ENCODE results near the gene PMP22.
"Not testable (repeated sequence)": the region's sequence is repeated elsewhere in the genome, so short reads cannot be mapped to it uniquely, and the experiment has no call there.

PMP22 gene

GRCh38 chr17:15255713-15256454 is 9.2 kb downstream of the PMP22 start:
- DNase-seq (ENCODE audit: low spot score) = no peak

- no peak for DNase-seq (ENCODE audit: low spot score)
These were observed 14.8 kb downstream of the PMP22 start for GRCh38 chr17:15250135-15250860.

GRCh38 chr17:15249487-15249886 is 15.6 kb downstream of the PMP22 start:
- DNase-seq (ENCODE audit: low spot score) = no peak

DNA sequence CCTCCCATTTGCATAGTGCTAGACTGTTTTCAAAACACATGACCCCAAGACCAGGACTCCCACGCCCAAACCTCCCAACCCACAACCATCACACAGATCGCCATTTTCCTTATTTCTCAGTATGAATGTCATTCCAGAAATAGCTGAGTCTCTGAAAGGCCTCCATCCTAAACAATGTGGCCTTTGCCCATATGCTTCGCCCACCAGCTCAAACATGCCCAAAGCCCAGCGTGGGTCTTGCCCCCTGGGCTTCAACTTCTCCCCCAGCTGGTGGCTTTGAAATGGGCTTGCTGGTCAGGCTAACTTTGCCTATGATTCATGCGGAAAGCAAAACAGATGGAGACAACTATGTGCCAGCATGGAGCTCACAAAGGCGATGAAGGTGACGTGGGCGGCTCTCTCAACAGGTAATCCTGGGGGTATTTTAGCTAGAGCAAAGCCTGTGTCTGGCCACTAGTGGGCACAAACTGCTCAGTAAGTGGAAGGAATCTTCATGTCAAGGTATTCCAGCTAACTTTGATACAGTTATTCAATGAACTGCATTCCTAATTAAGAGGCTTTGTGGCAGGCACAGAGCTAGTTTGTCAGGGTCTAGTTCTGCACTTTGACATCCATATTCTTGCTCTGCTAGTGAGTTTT is 17.1 kb downstream of the PMP22 start:
- DNase-seq (ENCODE audit: low spot score) = no peak

- no peak for DNase-seq (ENCODE audit: low spot score)
These were observed 20.1 kb downstream of the PMP22 start for GRCh38 chr17:15245054-15245453.

DNA sequence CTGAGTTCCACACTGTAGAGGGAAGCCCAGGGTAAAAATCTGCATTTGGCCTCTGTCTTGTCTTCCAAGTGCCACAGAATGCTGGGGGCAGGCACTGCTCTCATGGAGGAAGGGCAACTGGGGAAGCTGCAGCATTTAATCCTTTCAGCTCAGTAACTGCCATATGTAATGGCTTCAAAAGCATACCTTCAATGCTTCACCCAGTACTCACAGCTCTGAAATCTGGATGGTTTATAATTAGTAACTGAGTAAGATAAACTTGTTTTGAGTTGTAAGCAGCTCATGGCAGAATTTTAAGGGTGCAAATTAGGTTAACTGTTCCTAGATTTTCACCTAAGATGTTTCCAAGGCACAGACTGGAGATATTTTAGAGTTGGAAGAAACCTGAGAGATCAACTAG is 24.5 kb downstream of the PMP22 start:
- DNase-seq (ENCODE audit: low spot score) = no peak

DNA sequence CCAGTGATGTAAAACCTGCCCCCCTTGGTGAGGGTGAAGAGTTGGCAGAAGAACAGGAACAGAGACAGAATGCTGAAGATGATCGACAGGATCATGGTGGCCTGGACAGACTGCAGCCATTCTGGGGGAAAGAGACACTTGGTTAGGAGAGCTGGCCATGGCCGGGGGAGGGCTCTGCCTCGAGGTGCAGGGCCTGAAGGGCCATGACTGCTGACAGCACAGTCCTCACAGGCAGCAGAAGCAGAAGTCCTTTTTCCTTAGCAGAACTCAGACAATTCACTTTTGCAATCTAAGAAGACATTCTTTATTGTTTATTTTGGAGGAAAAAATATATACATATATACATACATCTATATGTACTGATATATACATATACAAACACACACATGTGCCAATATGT is 25.6 kb downstream of the PMP22 start:
- DNase-seq (ENCODE audit: low spot score) = no peak

GRCh38 chr17:15238676-15239422 is 26.3 kb downstream of the PMP22 start:
- no peak for DNase-seq (ENCODE audit: low spot score)

GRCh38 chr17:15238057-15238456 is 27.1 kb downstream of the PMP22 start:
- DNase-seq (ENCODE audit: low spot score) = no peak

DNA sequence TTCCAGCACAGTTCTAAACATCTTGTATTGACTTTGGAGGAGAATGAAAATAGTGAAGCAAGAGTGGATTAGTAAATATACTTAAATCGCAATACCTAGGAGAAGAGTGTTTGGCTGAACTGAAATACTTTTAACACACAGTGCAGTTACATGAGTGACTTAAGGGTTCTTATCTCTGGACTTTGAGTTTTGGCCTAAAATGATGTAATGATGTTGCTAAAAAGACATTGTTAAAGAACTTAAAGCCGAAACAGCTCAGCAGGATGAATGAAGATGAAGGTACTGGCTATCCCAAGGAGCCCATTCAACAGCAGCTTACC is 28.1 kb downstream of the PMP22 start:
- DNase-seq (ENCODE audit: low spot score) = no peak

DNA sequence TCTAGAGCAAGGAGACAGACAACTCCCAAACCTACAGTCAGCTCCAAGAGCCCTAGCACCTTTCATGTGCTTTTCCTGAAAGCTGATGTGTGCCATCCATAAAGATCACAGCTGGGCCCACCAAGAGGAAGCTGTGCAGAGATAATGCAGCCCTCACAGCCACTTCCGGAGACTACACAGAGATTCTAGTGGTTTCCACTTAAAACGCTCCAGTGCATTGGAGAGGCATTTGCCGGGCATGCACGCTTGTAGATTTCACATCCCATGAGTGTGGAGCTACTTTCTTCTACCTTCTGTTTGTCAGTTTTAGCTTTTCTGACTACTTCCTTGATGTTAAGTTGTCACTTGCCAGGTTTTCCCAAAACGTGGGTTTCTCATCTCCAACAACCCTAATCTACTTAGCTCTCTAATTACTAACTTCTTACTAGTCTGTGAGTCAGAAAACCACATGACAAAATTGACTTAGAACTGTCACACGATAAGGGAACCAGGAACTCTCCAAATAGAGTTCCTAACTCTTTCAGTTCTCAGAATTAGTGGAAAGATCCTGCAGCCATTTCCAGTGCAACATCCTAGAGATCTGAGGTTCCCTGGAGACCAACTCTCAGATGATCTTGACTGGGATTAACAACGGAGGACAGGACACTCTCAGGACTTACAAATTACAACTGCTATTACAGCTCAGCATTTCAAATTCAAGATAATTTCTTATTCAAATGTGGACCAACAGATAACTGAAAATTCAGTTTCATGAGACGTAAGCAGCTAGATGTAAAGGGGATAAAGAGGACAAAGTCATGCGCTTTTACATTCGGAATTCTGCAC is 28.6 kb downstream of the PMP22 start:
- no peak for DNase-seq (ENCODE audit: low spot score)

- DNase-seq (ENCODE audit: low spot score) = no peak
These were observed 31.2 kb downstream of the PMP22 start for GRCh38 chr17:15233971-15234370.

- DNase-seq (ENCODE audit: low spot score) = peak; percentile 32
These were observed 31.9 kb downstream of the PMP22 start for GRCh38 chr17:15233022-15233805.

- no peak for DNase-seq (ENCODE audit: low spot score)
These were observed 32.6 kb downstream of the PMP22 start for GRCh38 chr17:15232517-15232915.

DNA sequence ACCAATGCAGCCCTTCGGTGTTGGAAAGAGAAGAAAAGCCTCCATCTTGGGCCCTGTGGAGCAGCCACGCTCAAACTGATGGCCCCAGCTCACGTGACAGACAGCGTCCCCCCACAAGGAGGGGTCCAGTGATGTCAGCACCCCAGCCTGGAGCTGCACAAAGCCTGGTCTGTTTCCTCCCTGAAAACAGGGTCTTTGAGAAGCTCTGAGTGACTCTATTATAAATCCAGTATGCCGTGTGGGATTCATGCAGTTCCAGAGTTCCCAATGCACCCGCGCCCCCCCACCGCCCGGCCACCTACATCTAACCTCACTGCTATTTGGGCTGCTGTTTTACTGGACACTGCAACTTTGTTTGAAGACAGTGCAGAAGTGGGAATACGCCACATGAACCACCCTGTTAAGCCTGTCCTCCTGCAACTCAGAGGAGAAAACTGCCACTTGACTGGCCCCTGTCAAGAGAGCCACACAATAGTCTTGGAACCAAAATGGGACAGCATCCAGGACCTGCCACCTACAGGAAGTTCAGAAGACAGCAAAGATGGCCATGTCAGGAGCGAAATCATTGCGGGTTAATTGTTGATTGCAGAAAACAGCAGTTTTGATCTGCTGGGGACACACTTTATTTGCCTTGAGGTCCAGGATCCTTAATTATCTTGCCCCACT is 33.1 kb downstream of the PMP22 start:
- DNase-seq (ENCODE audit: low spot score) = peak; percentile 93

GRCh38 chr17:15230866-15231265 is 34.3 kb downstream of the PMP22 start:
- DNase-seq (ENCODE audit: low spot score) = no peak

DNA sequence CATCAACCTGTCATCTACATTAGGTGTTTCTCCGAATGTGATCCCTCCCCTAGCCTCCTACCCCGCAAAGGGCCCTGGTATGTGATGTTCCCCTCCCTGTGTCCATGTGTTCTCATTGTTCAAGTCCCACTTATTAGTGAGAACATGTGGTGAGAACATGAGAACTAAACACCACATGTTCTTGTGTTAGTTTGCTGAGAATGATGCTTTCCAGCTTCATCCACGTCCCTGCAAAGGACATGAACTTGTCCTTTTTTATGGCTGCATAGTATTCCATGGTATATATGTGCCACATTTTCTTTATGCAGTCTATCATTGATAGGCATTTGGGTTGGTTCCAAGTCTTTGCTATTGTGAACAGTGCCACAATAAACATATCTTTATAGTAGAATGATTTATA is 43.3 kb downstream of the PMP22 start:
- DNase-seq (ENCODE audit: low spot score) = not testable (repeated sequence)

- no peak for DNase-seq (ENCODE audit: low spot score)
These were observed 44.3 kb downstream of the PMP22 start for GRCh38 chr17:15220785-15221184.

DNA sequence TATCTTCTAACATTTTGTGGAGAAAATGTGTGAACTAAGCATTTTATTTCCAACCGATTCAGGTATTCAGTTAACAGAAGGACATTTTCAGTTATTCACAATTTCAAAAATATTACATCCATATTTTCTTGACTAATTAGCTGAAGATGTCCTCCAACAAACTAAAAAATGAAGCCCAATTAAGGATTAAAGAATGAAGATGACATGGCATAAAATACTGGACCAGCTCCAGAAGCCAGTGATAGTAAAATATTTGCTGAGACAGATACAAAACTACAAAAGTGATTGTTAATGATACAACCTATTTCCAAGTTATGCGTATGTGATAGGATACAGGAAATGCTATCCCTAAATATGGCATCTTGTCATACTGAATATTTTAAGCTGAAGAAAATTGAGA is 48.6 kb downstream of the PMP22 start:
- DNase-seq (ENCODE audit: low spot score) = no peak

DNA sequence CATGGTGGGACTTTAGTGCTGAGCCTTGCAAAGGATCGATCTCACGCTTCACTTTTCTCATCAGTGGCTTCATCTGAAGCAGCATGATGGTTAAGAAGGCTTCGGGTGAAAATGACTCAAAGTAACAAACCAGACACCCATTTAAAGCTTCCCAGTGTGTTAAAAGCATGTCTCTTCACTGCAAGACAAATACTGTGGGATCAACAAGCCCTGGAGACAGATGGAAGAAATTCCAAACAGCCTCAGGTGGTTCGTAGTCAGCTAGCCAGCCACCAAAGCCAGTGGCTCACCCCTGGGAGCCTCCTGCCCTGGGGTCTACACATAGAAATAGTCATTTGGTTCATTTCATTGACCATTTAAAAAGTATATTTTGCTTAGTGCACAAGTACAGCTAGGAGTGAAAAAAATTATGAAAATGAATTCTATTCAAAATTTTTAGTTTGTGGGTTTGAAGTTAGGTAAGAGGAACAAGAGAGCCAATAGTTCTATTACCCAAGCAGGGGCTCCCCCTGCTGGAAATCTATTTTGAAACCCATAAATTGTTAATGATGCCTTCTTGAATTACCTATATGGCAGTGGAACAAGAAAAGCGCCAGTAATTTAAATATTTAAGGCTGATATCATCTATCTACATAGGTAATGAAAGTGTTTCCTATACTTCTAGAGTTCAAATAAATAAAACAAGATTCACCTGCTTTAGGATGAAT is 51.6 kb downstream of the PMP22 start:
- no peak for DNase-seq (ENCODE audit: low spot score)

Data from putamen (tissue), 1 donor.